Lung (tissue), 12 donors: ENCODE measurements around the gene PHF21B. TPM values are rescaled to one million over a fixed set of nuclear protein-coding genes. Genes with fewer than 3 reads are reported as not detected.

Source experiments
- ATAC-seq: fragments of 200-7000 bp; cut with Tn5 transposase; one replicate; pipeline ENCODE4 v1.9.1; 2020; ENCODE audit warnings: moderate number of reproducible peaks; ENCODE audit not compliant: insufficient read depth, low FRiP score
- DNase-seq, 3 donors: peaks; one replicate each; pipeline ENCODE4 v3.0.0-alpha.2; 2013 to 2017
- H3K27ac ChIP-seq, 2 donors: one replicate each; pipeline ENCODE4 v1.5.1; 2013; ENCODE audit warnings: mild to moderate bottlenecking in 2 of 2, moderate library complexity in 2 of 2, control low read depth in 1 of 2, inconsistent platforms in 1 of 2, low read depth in 1 of 2, low read length in 1 of 2
- H3K27me3 ChIP-seq, 3 donors: one replicate each; pipeline ENCODE4 v1.5.1; 2013; ENCODE audit warnings: low read length in 2 of 3; ENCODE audit not compliant: control insufficient read depth in 3 of 3, insufficient read depth in 3 of 3
- H3K36me3 ChIP-seq, 4 donors: one replicate each; pipeline ENCODE4 v1.5.1; 2013; ENCODE audit warnings: low read length in 4 of 4, mild to moderate bottlenecking in 1 of 4, moderate library complexity in 1 of 4; ENCODE audit not compliant: control insufficient read depth in 4 of 4, insufficient read depth in 4 of 4
- H3K4me1 ChIP-seq, 5 donors: one replicate each; pipeline ENCODE4 v1.5.1; 2013; ENCODE audit warnings: low read length in 5 of 5, mild to moderate bottlenecking in 2 of 5, moderate library complexity in 1 of 5; ENCODE audit not compliant: control insufficient read depth in 5 of 5, insufficient read depth in 5 of 5
- H3K4me3 ChIP-seq: one replicate; pipeline ENCODE4 v1.5.1; 2013; ENCODE audit warnings: mild to moderate bottlenecking, control low read depth, moderate library complexity
- H3K9ac ChIP-seq, 2 donors: one replicate each; pipeline ENCODE4 v1.5.1; 2013; ENCODE audit warnings: low read length in 2 of 2, control low read depth in 1 of 2; ENCODE audit not compliant: insufficient read depth in 1 of 2
- H3K9me3 ChIP-seq, 4 donors: one replicate each; pipeline ENCODE4 v1.5.1; 2013; ENCODE audit warnings: low read length in 3 of 4, mild to moderate bottlenecking in 1 of 4, moderate library complexity in 1 of 4; ENCODE audit not compliant: control insufficient read depth in 4 of 4, insufficient read depth in 3 of 4
- CTCF ChIP-seq: IDR thresholded peaks from 2 replicates; pipeline ENCODE4 v1.5.1; 2012; ENCODE audit warnings: mild to moderate bottlenecking; ENCODE audit errors: control extremely low read depth, extremely low read depth
- whole genome bisulfite sequencing, 2 donors: extraction: QIAGEN DNeasy Blood & Tissue Kit; methylation state at CpG; one replicate each; pipeline ENCODE4 v1.1.7; 2013; 5-methylcytosine and 5-hydroxymethylcytosine counted together
- polyA plus RNA-seq, 2 donors: library from polyadenylated mRNA; stranded (reverse); fragments of 200-250 nt; gene quantifications; one replicate each; pipeline ENCODE4 v1.2.1, GENCODE V29; 2013
- total RNA-seq, 2 donors: library from RNA; depleted of rRNA in 1 of 2; stranded (reverse); fragments of >200 nt in 1 of 2; gene quantifications; one replicate each; pipeline ENCODE4 v1.2.1, GENCODE V29; 2014 to 2021
- donor health status: control.
- donor health status: control.
- donor health status: Bipolar disorder and iron deficiency.
- donor health status: healthy.
- donor health status: DM: yes; HTN: yes; CAD: no.

The PHF21B gene
- total and polyA plus RNA-seq, 4 donors, result 0.03 to 0.43 (median 0.26) TPM

GRCh38 chr22:44884562-44884961 lies 125.2 kb downstream of the PHF21B start:
- H3K36me3 ChIP-seq, result no peaks in the 10 kb centered on the region
- DNase-seq (no peak), ATAC-seq (no peak)
- H3K4me3 ChIP-seq, result no peak overlapping the region
- no peaks in the 10 kb centered on the region for H3K27me3 ChIP-seq
- no peaks in the 10 kb centered on the region for H3K4me1 ChIP-seq
- no peak for TF ChIP-seq CTCF
- H3K9me3 ChIP-seq, result no peaks in the 10 kb centered on the region
- 91 to 100% methylated on average over 1 of the region's 1 CpG for WGBS, 2 donors
- no peak overlapping the region for H3K27ac ChIP-seq
- no peak overlapping the region for H3K9ac ChIP-seq

GRCh38 chr22:44883011-44883421 lies 126.8 kb downstream of the PHF21B start:
- H3K36me3 ChIP-seq, result no peaks in the 10 kb centered on the region
- H3K27me3 ChIP-seq, result no peaks in the 10 kb centered on the region
- no peak overlapping the region for H3K9ac ChIP-seq
- ATAC-seq, result no peak
- 86 to 95% methylated on average over 12 of the region's 12 CpGs for WGBS, 2 donors
- no peak for DNase-seq
- H3K27ac ChIP-seq, result no peak overlapping the region
- H3K9me3 ChIP-seq, result no peaks in the 10 kb centered on the region
- H3K4me1 ChIP-seq, result no peaks in the 10 kb centered on the region
- no peak for TF ChIP-seq CTCF
- H3K4me3 ChIP-seq, result no peak overlapping the region

GRCh38 chr22:44882226-44882905 lies 127.4 kb downstream of the PHF21B start:
- no peak overlapping the region for H3K27ac ChIP-seq
- no peak overlapping the region for H3K9ac ChIP-seq
- H3K4me3 ChIP-seq, result no peak overlapping the region
- DNase-seq, result no peak
- no peak for TF ChIP-seq CTCF
- no peaks in the 10 kb centered on the region for H3K36me3 ChIP-seq
- no peaks in the 10 kb centered on the region for H3K4me1 ChIP-seq
- H3K27me3 ChIP-seq, result no peaks in the 10 kb centered on the region
- no peaks in the 10 kb centered on the region for H3K9me3 ChIP-seq
- ATAC-seq, result no peak
- WGBS, 2 donors, result 88% methylated on average over 25 to 26 of the region's 26 CpGs

GRCh38 chr22:44881624-44882023 lies 128.2 kb downstream of the PHF21B start:
- peaks cover 0 to 5% (median 0%) of the 10 kb centered on the region in 4 donors for H3K9me3 ChIP-seq
- no peak overlapping the region for H3K4me3 ChIP-seq
- H3K27me3 ChIP-seq, result no peaks in the 10 kb centered on the region
- TF ChIP-seq CTCF, result no peak
- H3K36me3 ChIP-seq, result no peaks in the 10 kb centered on the region
- no peak for DNase-seq
- no peak overlapping the region for H3K27ac ChIP-seq
- 83 to 93% methylated on average over 24 of the region's 24 CpGs for WGBS, 2 donors
- no peaks in the 10 kb centered on the region for H3K4me1 ChIP-seq
- H3K9ac ChIP-seq, result no peak overlapping the region
- no peak for ATAC-seq
